GM12801 (cell line): ENCODE data around the gene TAF5L.

Experiments
- TF ChIP-seq, protein P1 (sequence below): IDR thresholded peaks from one replicate; pipeline ENCODE4 v1.5.1; 2011; ENCODE audit warnings: control low read depth; ENCODE audit not compliant: insufficient read length; ENCODE audit errors: extremely low read depth

Gene TAF5L

DNA sequence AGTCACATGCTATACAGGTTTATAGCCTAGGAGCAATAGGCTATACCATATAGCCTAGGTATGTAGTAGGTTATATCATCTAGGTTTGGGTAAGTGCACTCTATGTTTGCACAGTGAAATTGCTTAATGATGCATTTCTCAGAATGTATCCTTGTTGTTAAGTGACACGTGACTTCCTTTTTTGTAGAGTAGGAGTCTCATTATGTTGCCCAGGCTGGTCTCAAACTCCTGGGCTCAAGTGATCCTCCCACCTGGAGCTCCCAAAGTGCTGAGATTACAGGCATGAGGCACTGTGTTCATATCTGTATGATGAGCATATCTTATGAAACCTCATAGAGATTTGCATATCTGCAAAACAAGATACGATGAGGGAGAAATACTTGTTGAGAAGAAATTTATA, 53.6 kb downstream of the TAF5L start:
- TF ChIP-seq, protein P1, sequence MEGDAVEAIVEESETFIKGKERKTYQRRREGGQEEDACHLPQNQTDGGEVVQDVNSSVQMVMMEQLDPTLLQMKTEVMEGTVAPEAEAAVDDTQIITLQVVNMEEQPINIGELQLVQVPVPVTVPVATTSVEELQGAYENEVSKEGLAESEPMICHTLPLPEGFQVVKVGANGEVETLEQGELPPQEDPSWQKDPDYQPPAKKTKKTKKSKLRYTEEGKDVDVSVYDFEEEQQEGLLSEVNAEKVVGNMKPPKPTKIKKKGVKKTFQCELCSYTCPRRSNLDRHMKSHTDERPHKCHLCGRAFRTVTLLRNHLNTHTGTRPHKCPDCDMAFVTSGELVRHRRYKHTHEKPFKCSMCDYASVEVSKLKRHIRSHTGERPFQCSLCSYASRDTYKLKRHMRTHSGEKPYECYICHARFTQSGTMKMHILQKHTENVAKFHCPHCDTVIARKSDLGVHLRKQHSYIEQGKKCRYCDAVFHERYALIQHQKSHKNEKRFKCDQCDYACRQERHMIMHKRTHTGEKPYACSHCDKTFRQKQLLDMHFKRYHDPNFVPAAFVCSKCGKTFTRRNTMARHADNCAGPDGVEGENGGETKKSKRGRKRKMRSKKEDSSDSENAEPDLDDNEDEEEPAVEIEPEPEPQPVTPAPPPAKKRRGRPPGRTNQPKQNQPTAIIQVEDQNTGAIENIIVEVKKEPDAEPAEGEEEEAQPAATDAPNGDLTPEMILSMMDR = no peak

DNA sequence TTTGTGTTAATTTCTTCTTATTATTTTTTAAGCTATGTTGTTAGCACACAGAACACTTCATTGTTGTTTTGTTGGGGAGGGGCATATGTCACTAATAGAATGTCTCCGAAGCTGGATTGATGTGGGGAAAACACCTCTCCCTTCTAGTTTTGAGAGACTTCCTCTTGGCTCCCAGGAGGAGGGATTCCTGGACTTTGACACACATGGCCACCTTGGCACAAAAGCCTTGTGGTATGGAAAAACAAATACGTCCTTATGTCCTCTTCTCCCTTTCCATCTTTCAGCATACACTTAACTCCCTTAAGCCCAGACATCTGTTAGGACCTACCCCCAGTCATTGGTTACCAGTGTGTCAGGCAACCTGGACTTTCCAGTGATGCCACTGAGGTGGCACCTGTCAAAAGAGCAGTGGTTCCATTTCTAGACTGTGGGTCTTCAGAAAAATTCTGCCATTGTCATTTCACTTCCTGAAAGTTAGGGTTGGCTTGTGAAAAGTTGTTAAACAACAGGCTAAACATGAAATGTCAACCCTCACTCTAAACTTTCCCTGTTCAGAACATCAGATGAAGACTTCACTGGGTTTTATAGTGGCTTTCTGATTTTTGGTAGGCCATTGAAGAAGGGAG, 54.9 kb downstream of the TAF5L start:
- TF ChIP-seq, protein P1 = no peak

DNA sequence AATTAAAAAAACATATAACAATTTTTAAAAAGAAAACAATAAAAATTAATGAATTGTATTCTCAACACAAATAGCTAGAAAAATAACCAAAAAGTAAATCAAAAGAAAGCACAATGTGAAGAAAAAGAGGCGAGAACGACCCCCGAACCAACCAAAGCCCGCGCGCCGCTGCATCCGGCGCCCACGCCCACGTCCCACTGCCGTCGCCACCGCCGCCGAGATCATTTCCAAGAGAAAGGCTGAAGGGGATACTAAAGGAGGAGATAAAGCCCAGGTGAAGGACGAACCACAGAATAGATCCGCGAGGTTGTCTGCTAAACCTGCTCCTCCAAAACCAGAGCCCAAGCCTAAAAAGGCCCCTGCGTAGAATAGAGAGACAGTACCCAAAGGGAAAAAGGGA, 55.6 kb downstream of the TAF5L start:
- TF ChIP-seq, protein P1 = no peak

DNA sequence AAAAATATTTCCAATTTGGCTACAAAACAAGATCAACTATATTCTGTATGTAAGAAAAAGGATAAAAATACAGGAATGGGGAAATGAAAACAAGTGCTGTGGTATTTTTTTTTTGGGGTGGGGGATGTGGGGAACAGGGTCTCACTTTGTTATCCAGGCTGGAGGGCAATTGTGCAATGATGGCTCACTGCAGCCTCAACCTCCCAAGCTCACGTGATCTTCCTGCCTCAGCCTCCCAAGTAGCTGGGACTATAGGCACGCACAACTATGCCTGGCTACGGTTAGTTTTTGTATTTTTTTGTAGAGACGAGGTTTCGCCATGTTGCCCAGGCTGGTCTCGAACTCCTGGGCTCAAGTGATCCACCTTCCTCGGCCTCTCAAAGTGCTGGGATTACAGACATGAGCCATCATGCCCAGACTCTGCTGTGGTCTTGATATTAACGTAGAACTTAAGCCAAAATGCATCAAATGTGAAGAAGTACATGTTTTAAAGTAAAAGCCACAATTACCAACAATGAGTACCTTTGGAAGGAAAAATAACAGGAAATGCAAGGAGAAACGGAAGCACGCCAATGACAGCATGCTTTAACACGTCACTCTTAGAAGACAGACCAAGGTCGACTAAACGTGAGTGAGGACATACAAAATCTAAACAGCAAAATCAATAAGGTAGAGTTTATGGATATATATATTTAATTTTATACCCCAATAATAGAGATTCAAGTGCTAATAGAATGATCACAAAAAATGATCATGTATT, 58.6 kb downstream of the TAF5L start:
- TF ChIP-seq, protein P1 = no peak

DNA sequence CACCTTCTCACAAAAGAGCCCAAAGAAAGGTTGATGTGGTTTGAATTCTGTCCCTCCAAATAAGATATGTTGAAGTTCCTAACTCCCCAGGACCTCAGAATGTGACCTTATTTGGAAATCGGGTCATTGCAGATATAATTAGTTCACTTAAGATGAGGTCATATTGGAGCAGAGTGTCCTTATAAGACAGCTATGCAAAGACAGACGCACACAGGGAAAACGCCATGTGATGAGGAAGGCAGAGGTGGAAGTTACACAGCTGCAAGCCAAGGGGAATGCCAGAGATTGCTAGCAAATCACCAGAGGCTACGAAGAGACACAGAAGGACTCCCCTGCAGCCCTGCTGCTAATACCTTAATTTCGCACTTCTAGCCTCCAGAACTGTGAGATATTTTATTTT, 62.2 kb downstream of the TAF5L start:
- TF ChIP-seq, protein P1 = no peak

DNA sequence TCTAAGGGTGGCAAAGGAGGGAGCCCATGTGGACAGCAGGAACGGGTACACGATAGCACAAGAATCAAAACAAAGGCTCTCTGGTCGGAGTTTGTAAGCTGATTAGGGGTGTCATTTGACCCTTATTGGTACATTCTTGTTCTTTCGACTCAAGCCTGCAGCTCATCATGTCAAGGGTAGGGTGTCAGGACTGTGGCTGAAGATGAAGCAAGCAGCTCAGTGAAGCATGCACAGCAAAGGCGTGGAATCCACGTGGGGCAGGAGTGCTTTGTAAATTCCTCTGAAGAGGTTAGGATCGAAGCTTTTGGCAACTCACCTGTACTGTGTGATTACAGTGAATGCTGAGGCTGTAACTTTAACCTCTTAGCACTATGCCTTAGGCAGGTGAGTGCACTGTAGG, 62.7 kb downstream of the TAF5L start:
- TF ChIP-seq, protein P1 = no peak

DNA sequence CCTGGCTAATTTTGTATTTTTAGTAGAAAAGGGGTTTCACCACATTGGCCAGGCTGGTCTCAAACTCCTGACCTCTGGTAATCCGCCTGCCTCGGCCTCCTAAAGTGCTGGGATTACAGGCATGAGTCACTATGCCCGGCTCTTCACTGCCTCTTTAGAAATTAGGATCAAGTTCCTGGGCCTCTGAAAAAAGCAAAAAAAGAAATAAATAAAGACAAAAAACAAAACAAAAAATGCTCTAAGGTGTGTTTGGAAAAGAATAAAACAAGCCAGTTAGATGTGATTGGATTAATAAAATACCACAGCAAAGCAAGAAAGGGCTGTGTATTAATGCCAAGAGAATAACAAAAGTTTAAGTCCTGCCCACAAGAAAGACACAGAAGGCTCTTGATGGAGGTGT, 63.2 kb downstream of the TAF5L start:
- TF ChIP-seq, protein P1 = no peak
